Stimulated activated CD8-positive, alpha-beta memory T cell treated with anti-CD3 and anti-CD28 coated beads, Interleukin-4, amount 100 ng/mL, for 1 hour (primary cell): Measurements from ENCODE around the gene CLEC2B.
"Not testable (repeated sequence)": the region's sequence is repeated elsewhere in the genome, so short reads cannot be mapped to it uniquely, and the experiment has no call there.

Experiments
- DNase-seq, 2 donors: peaks; one replicate each; pipeline ENCODE4 v3.0.0-alpha.2; 2020; ENCODE audit warnings: low read depth in 2 of 2, low spot score in 1 of 2

Gene CLEC2B

DNA sequence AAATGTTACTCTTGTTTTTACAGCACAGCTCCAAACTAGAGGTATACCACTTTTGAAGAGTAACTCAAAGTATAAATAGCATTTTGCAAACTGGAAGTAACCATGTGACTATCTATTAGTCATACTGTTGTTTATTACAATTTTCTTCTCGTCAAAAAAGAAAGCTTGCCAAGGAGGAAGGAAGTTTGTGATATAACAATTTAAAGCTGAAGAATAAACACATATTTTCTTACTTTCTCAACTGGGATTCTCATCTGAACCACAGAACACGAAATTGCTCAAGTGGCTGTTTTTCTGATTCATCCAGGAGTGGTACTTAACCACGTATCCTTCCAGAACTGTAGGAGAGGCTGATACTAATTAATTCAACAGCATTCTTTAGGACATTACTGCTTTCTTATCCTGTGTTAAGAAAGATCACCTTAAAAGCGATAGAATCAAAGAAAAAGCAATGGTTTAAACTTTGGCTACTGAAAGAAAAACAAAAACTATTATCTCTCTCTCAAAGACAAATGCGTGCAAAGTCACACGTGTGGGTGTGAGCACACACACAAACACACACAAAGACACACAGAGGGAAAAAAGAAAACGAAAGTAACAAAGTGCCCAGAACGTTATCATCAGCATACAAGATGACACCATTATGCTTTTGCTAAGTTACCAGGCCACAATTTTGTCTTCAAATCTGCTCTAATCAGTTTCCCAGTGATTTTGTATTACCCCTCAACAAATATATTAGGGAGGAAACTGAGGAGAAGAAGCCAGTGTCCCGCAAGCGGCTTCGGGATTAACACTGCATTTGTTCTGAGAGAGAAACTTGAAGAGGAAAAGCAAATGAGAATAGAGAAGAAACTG is at the start of gene CLEC2B:
TSS of gene CLEC2B (minus strand) at position 48 of the 855 bp plus-strand sequence.
- DNase-seq, result no peak

DNA sequence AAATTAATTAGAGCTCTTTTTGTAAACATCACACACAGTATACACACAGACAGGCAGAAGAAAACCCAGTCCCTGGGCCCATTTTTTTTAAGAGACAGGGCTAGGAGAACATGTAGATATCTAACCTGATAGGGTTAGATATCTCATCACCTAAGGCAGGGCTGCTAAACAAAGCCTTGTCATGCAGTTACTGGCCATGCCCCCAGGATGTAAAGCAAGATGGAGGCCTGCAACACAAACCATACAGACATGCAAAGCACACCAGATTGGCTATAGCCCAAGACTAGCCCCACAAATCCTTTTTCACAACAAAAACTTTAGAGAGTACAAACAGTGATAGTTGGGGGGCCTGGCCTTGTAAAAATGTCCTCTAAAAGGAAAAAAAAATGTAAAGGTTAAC is 42.6 kb upstream of the CLEC2B start:
- DNase-seq, result no peak

DNA sequence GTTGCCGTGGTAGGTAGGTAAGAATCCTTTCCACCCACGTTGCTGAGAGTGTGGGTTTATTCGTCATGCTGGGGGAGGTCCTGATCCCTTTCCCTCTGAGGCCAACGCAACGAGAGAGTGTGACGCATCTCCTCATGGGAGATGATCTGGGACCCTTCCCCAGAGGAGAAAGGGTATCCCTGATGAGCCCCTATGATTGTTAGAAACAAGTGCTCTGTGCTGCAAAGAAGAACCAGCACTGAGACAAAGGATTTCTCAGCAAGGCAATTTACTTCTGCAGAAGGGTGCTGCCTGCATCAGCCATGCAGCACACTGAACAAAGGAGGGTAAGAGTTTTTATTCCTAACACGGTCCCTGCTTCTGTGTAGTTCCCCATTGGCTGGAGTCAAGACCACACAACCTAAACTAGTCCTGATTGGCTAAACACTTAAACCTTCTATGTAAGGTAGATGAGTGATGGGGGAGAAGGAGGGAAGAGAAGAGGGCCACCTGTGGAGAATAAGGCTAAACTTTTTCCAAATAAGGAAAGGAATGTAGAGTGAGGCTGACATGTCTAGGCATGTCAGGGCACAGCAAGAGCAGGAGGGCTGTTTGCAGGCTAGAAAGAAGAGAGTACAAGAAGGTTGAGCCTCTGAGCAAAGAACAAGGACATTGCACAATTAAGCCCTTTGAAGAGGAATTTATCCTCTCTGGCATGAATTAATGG is 41.7 kb upstream of the CLEC2B start:
- no peak for DNase-seq

DNA sequence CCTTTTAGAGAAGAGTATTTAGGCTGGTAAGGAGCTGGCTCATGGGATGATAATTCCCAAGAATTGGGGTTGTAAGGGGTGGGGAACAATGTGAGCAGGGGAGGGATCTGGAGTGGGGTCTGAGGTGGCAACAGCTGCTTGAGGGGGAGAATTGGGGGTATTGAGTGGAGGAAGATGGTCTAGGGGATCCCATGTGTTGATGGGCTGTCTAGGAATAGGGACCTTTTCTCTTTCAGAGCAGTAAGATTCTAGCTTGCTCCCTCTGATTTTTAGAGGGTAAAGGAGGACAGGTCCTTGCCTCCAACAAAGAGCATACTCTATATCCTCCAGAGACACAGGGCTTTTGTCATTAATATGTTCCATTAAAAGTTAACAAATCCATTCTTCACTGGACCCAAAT is 40.6 kb upstream of the CLEC2B start:
- no peak for DNase-seq

DNA sequence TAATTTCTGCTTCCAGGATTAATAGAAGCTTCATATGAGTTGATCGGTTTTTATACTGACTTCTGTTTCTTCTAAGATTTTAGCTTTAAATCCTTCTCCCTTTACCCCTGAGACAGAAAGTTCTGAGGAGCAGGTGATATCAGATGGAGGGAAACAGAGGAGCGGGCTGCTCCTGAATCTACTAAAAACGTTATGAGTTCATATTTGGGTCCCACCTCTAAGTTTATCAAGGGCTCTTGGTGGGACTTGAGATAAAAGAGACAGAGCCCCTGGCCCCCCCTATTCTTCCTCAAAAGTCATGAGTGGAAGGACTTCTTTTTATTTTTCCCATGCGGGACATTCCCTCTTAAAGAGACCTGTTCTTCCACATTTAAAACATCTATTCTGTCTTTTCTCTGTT is 39.2 kb upstream of the CLEC2B start:
- no peak for DNase-seq

DNA sequence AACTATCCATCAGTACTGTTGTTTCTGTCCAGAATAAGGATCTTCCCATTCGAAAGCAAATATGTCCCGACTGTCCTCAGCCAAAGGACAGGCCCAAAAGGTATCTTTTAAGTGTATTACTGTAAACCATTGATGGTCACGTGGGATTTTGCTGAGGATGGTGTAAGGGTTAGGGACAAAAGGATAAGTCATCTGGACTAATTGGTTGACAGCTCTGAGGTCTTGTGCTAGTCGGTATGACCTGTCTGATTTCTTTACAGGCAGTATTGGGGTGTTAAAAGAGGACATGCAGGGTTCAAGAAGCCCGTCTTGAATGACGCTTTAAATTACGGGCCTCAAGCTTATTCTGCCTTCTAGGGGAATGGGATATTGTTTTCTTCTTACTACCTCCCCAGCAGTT is 38.6 kb upstream of the CLEC2B start:
- DNase-seq, result no peak

DNA sequence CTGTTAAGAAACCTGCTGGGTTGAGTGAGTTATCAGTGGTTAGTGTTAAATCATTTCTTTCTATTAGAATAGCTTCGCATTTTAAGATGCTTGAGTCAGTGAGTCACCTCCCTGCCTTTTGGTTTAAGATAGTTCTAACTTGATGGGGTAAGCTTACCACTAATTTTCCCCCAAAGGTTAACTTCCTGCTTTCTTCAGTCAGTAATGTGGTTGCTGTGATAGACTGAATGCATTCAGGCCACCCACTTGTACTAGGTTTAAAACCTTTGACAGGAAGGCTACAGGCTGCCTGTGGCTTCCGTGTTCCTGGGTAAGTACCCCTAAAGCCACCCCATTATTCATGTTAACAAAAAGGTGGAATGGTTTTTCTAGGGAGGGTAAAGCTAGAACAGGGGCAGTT is 37.7 kb upstream of the CLEC2B start:
- no peak for DNase-seq

DNA sequence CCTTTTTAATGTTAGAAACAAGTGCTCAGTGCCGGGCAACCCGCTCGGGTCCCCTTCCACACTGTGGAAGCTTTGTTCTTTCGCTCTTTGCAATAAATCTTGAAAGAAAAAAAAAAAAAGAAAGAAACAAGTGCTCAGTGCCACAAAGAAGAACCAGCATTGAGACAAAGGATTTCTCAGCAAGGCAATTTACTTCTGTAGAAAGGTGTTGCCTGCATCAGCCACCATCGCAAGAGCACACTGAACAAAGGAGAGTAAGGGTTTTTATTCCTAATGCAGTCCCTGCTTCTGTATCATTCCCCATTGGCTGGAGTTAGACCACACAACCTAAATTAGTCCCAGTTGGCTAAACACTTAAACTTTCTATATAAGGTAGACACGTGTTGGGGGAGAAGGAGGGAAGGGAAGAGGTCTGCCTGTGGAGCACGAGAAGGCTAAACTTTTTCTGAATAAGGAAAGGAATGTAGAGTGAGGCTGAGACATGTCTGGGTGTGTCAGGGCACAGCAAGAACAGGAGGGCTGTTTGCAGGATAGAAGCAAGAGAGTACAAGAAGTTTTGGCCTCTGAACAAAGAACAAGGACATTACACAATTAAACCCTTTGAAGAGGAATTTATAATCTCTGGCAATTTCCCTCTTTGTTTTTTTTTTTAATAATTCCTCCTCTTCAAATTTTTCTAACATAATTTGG is 33.5 kb upstream of the CLEC2B start:
- DNase-seq, result no peak

DNA sequence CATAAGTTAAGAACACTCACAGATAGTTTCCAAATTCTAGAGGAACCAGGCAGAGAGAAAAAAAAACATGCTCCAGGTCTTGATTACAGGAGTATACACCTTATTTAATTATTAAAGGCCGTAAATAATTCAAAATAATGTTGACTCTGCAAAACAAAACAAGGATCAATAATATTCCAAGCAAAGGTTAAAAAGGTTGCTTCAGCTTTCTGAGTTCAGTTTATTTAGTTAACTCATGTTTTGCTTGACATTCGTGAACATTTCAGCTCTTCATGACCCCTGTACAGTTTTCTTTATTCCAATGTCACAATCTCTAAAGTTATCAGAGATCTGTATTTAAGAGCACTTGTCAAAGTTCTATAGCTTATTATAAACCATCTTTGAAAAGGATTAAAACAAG is 31.8 kb upstream of the CLEC2B start:
- DNase-seq, result no peak

DNA sequence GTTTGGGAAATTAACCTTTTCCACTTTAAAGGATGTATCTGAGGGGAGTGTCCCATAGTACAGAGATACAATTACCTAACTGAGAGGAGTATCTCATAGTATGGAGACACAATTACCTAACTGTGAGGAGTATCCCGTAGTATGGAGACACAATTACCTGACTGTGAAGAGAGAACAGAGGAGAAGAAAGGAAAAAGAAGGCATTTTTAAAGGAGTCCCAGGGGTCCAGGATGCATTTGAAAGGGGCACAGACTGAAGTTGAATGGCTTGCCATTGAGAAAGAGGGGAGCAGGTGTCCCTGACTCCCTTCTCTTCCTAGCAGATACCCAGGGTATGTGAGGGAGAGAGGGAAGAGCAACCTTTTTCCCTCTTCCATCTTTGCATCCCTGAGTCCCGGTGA is 30.1 kb upstream of the CLEC2B start:
- DNase-seq, result no peak

DNA sequence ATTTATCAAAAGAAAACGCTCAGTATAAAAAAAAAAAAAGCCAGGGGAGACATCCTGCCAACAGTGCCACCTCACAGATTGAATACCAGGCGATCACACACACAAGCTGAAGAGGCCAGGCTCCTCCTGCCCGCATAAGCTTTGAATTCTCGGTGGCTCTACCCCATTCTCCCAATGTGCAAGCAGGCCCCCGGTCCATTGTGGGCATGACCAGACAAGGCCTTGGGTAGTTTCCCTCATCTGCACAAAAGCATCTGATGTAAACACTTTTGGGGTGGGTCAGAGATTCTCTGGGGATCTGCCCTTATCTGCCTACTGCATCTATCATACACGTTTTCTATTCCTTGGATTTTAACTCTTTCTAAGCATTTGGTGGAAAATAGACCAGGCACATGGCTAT is 28.4 kb upstream of the CLEC2B start:
- DNase-seq, result no peak

DNA sequence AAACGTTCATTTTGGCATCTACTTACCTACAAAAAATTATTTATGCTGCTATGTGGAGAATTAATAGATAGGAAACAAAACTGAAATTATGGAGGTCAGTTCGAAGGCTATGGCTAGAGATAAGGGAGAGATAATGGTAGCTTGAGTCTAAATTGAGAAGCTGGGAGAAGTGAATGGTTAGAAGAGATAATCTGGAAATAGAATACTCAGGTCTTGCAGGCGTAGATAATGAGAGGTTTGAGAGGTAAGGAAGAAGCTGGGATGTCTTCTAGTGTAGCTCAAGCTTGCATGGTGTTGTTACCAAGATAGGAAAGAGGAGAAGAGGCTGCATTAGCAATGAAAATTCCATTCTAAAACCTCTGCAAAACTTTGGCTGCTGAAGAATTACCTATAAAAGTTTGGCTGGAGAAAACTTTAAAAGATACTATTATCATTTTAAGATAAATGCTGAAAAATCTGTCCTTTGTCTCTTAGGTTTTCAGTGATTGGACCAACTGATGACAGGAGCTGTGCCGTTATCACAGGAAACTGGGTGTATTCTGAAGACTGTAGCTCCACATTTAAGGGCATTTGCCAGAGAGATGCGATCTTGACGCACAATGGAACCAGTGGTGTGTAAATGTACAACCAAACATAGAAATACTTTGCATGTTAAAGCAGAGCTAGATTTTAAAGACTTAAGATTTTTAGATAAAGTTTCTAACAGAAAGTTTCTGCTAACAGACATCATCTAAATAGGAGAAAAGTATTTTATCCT is 26.2 kb upstream of the CLEC2B start:
- no peak for DNase-seq

DNA sequence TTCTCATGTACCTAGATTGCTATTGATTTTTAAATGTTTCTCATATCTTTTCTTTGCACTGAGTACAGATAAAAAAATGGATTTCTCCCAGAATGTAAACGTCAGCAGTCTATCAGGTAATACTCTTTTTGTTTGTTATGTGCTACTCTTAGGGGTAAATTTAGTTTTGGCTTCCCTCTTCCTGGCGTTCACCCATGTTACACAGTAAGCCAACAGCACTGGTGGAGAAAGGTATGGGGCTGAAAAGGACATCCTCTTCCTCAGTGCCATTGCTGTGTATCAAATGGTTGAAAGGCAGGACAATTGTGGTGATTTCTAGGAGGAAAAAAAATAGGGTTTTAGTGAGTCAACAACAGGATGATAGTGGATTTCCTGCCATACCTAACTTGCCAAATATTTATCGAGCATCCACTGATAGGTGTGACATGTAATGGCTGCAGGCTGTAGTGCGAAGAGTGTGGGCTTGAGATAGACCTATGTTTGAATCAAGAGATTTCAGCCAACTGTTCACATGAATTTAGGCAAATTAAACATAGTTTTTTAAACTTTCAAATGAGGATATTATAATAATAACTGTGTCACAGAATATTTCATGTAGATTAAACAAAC is 19.6 kb upstream of the CLEC2B start:
- DNase-seq, result no peak

DNA sequence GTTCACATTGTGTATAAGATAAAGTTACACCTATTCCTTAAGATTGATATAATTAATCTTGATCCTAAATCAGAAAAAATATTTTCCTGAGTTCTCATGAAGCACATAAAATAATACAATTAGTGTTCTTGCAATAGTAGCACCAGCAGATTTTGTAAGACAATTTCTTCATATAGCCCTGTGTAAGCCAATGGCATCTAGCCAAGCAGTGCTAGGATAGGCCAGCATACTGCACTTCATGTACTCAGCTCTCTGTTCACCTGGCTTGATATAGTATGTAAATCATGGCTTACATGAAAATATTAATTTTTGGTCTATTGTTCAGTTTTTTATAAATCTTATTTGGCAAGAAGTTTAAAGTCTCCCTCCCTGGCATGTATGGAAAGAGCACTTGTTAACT is 14.0 kb upstream of the CLEC2B start:
- DNase-seq, result no peak

DNA sequence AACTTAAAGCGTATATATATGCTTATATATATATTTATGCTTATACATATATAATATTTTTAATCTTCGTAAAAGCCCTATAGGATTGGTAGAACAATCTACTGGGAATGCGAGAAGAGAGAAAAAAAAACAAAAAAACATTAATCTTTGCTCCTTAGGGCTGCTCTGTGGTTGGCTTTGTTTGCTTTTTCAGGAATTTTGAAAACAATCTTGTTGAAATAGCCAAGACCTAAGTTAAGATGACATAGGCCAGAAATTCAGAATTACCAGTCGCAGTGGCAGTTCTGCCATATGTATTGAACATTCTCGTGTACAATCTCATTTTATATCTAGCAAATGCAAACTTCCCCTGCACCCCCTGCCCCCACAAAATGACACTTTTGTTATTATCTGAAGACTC is 12.8 kb upstream of the CLEC2B start:
- no peak for DNase-seq

DNA sequence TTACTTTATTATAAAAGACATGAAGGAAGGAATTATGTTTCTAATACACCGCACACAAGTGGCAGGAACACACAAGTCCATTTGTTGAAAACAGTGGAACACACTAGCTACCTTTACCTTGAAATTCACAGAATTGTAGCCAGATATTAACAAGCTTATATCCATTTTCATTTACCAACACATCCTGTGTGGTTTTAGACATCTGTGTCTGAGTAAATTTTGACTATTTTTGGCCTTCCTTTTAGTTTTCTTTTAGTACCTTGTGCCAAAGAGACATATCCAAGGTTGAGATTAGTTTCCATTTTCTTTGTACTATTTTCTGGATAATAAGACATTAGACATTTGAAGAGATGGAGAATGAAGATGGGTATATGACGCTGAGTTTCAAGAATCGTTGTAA is 12.1 kb upstream of the CLEC2B start, which contains the start of gene KLRF2:
TSS of gene KLRF2 (plus strand) at position 244 of the 400 bp plus-strand sequence. CDS start at position 351, 107 bp downstream.
- no peak for DNase-seq

DNA sequence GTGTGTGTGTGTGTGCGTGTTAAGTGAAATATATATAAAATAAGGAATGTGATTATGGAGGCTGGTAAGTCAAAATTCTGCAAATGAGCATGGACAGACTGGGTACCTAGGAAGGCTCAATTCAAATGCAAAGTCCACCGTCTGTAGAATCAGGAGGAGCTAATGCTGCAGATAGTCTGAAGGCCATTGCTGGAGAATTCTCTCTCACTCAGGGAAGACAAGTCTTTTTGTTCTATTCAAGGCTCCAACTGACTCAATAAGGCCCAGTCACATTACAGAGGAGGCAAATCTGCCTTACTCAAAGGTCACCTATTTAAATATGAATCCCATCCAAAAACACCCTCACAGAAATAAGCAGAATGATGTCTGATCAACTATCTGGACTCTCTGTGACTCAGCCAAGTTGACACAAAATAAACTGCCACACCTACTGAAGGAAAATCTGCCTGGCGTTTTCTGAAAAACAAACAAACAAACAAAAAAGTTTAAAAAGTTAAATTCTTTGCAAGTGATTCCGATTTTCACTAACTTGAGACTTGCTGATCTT is 11.5 kb upstream of the CLEC2B start:
- DNase-seq, result no peak

DNA sequence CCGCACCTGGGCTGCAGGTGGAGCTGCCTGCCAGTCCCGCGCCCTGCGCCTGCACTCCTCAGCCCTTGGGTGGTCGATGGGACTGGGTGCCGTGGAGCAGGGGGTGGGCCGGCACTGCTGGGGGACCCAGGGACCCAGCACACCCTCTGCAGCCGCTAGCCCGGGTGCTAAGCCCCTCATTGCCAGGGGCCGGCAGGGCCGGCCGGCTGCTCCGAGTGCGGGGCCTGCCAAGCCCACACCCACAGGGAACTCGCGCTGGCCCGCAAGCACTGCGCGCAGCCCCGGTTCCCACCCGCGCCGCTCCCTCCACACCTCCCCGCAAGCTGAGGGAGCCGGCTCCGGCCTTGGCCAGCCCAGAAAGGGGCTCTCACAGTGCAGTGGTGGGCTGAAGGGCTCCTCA is 7.0 kb upstream of the CLEC2B start:
- not testable (repeated sequence) for DNase-seq

DNA sequence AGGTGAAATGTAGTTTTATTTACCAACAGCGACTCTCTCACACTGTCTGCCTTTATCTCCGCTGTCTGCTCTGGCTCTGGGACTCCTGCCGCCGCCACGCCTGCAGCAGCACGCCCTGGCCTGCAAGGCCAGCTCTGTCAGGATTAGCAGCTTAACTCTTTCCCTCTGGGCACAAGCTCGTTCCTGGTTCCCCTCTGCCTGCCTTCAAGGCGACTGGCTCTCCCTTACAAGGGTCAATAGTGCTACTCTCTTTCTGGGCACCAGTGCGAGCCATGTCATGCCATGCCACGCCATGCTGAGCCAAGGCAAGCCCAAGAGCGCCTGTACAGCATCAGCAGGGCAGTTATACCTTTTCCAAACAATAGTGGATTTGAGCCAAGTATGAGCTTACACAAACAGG is 3.6 kb upstream of the CLEC2B start:
- no peak for DNase-seq

DNA sequence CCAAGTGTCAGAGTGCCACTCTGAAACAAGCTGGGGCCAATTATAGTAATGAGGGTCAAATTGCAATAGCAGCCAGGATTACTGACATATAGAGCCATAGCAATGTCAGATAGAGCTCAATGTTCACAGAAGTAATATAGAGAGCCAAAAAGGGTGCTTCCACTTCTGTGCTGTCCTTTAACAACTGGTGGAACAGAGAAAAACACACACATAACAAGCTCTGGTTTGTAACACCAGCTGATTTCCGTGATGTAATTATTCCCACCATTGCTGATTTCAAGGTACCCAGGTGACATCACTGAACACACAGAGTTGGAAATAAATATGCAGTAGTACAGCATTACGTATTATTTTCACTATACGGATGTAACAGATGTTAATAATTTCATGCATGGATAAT is 3.0 kb upstream of the CLEC2B start:
- no peak for DNase-seq
